ENCODE results near the gene DTX4. TPM values are rescaled to one million over a fixed set of nuclear protein-coding genes. Genes with fewer than 3 reads are reported as not detected.
A peak's percentile ranks its signal among the peaks of the same experiment; 100 is the strongest.

Gene DTX4
- total and polyA plus RNA-seq, 4 experiments from 2014 or later: 0.09 to 3.4 (median 1.8) TPM

DNA sequence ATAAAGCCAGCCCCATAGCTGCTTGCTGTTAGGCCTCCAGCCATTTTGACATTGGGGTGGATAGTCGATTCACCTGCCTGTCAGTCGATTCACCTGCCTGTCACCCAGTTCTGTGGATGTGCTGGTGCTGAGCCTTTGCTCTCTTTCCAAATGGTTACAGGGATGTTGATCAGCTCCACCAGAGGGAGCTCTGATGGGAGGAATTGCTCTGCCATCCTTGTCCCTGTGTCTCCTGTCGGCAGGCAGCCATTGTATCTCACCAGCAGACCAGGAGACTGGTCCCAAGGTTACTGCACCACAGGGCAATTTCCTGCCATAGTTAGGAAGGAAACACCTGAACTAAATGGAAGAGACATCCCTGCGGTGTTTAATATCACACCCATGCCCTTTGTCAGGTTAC, 34.7 kb downstream of the DTX4 start:
- Mint-ChIP-seq H3K4me1 (peaks cover 11 to 35% (median 23%) of the 10 kb centered on the region in 4 donors), H3K9me3 (no peaks in the 10 kb centered on the region), H3K27ac (peak overlapping the region in 2 of 7 donors; percentile 37 to 65), H3K36me3 (peaks cover 0 to 4% of the 10 kb centered on the region in 2 donors), H3K4me3 (peak overlapping the region in 3 of 8 donors; percentile 8 to 41 (median 31)), H3K27me3 (no peaks in the 10 kb centered on the region)
- H3K27ac ChIP-seq (ENCODE audit: low read depth, low read length): no peak overlapping the region
- H3K27me3 ChIP-seq (ENCODE audit: insufficient read depth, low read length): no peaks in the 10 kb centered on the region
- ChIA-PET POLR2A (ENCODE audit: partially characterized antibody) (no interaction called here), CTCF (ENCODE audit: partially characterized antibody) (interaction anchor here (0.8 to 2.9 kb wide), 8 partner anchors 13 to 223 kb away, joined by 3 to 33 read pairs (median 4); partner anchors contain the start of gene DTX4)
- peaks cover 15% of the 10 kb centered on the region for H3K4me1 ChIP-seq (ENCODE audit: insufficient read depth, low read length)
- no peaks in the 10 kb centered on the region for H3K9me3 ChIP-seq (ENCODE audit: control insufficient read depth in 1 of 2, low read length in 2 of 2)
- no peaks in the 10 kb centered on the region for H3K36me3 ChIP-seq (ENCODE audit: insufficient read depth, low read length)
- no peak for DNase-seq
- no peak overlapping the region for H3K4me3 ChIP-seq (ENCODE audit: low read length in 2 of 2)
- intact Hi-C loops (cut with micrococcal nuclease): no loop called here

DNA sequence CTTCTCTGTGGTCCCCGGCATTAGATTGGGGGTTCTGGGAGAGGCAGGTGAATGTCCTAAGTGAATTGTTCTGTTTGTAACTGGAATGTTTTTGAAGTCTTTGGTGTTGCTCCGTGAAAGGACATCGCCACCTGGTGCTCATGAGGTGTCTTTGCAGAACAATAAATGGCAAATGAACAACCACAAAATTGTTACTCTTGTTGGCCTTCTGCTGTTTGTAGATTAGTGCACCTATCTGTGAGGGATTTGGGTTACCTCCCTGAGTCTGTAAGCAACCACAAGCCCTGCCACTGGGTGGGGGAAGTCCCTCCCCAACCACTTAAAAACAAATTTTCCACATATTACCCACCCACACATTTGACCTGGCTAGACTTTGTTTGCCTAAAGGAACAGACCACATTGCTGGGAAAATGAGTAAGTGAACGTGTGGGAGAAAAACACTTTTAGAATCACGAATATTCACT, 36.1 kb downstream of the DTX4 start:
- H3K4me1 ChIP-seq (ENCODE audit: insufficient read depth, low read length): peaks cover 15% of the 10 kb centered on the region
- no peak overlapping the region for H3K27ac ChIP-seq (ENCODE audit: low read depth, low read length)
- intact Hi-C loops (cut with micrococcal nuclease): loop anchor here (1.0 kb wide), 2 partner anchors 37 to 76 kb away; no protein-coding TSS in a partner anchor
- ChIA-PET POLR2A (ENCODE audit: partially characterized antibody) (no interaction called here), CTCF (ENCODE audit: partially characterized antibody) (interaction anchor here (1.3 kb wide), 1 partner anchor 36 kb away, joined by 13 read pairs; the partner anchor contains the start of gene DTX4)
- Mint-ChIP-seq H3K36me3 (no peaks in the 10 kb centered on the region), H3K4me1 (peaks cover 11 to 33% (median 22%) of the 10 kb centered on the region in 4 donors), H3K9me3 (no peaks in the 10 kb centered on the region), H3K27ac (peak overlapping the region in 6 of 7 donors; percentile 53 to 95 (median 86)), H3K4me3 (peak overlapping the region in 7 of 8 donors; percentile 40 to 82 (median 68)), H3K27me3 (no peaks in the 10 kb centered on the region)
- no peaks in the 10 kb centered on the region for H3K36me3 ChIP-seq (ENCODE audit: insufficient read depth, low read length)
- H3K4me3 ChIP-seq (ENCODE audit: low read length in 2 of 2): no peak overlapping the region
- no peaks in the 10 kb centered on the region for H3K9me3 ChIP-seq (ENCODE audit: control insufficient read depth in 1 of 2, low read length in 2 of 2)
- H3K27me3 ChIP-seq (ENCODE audit: insufficient read depth, low read length): no peaks in the 10 kb centered on the region
- peak; percentile 40 to 57 (median 53) for DNase-seq

DNA sequence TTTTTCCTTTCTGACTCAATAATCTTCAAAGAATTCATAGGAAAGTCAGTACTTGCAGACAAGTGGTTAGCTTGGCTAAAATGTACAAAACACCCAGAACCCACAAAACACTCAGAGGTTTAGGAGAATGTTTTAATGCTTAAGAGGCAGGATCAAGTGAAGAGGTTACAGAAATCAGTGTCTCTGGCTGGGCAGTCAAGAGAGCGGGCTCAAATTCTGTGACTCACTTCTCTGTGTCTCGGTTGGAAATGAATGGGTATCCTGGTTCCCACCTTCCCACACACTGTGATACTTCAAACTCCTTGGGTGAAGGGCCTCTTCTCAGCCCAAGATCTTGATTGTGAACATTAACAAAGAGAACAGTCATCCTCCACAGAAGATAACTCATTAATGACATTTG, 37.0 kb downstream of the DTX4 start:
- ChIA-PET CTCF (ENCODE audit: partially characterized antibody) (interaction anchor here (0.9 to 1.9 kb wide), 4 partner anchors 22 to 51 kb away, joined by 3 to 13 read pairs (median 4); partner anchors contain the start of gene DTX4), POLR2A (ENCODE audit: partially characterized antibody) (no interaction called here)
- Mint-ChIP-seq H3K27ac (peak overlapping the region in 3 of 7 donors; percentile 59 to 86 (median 77)), H3K36me3 (no peaks in the 10 kb centered on the region), H3K9me3 (no peaks in the 10 kb centered on the region), H3K27me3 (no peaks in the 10 kb centered on the region), H3K4me3 (peak overlapping the region in 1 of 8 donors; percentile 6), H3K4me1 (peaks cover 11 to 33% (median 22%) of the 10 kb centered on the region in 4 donors)
- DNase-seq: no peak
- peaks cover 15% of the 10 kb centered on the region for H3K4me1 ChIP-seq (ENCODE audit: insufficient read depth, low read length)
- H3K9me3 ChIP-seq (ENCODE audit: control insufficient read depth in 1 of 2, low read length in 2 of 2): no peaks in the 10 kb centered on the region
- no peak overlapping the region for H3K27ac ChIP-seq (ENCODE audit: low read depth, low read length)
- no peaks in the 10 kb centered on the region for H3K36me3 ChIP-seq (ENCODE audit: insufficient read depth, low read length)
- H3K4me3 ChIP-seq (ENCODE audit: low read length in 2 of 2): no peak overlapping the region
- H3K27me3 ChIP-seq (ENCODE audit: insufficient read depth, low read length): no peaks in the 10 kb centered on the region
- intact Hi-C loops (cut with micrococcal nuclease): loop anchor here (1.0 kb wide), 2 partner anchors 38 to 75 kb away; no protein-coding TSS in a partner anchor

DNA sequence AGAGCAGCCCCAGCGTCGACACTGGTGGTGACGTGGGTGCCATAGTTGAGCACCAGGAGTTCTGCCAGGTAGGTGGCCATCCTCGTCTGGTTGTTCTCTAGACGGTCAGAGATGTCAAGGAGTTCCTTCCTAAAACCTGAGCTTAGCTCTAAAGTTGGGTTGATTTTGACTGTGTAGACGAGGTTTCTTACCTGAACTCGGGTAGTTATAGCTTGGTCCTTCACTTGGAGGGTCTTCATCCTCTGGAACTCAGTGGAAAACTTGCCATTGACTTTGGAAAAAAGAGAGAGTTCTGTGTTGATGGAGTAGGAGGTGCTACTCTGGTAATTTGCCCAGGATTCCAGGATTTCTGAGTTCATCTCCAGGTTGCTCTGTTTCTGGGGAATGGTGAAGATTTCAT, 40.3 kb downstream of the DTX4 start:
- no peak overlapping the region for H3K4me3 ChIP-seq (ENCODE audit: low read length in 2 of 2)
- intact Hi-C loops (cut with micrococcal nuclease): no loop called here
- POLR2A ChIA-PET (ENCODE audit: partially characterized antibody): no interaction called here
- Mint-ChIP-seq H3K9me3 (no peaks in the 10 kb centered on the region), H3K4me1 (peaks cover 15 to 34% (median 24%) of the 10 kb centered on the region in 4 donors), H3K36me3 (no peaks in the 10 kb centered on the region), H3K27me3 (no peaks in the 10 kb centered on the region), H3K4me3 (no peak overlapping the region), H3K27ac (no peak overlapping the region)
- no peaks in the 10 kb centered on the region for H3K9me3 ChIP-seq (ENCODE audit: control insufficient read depth in 1 of 2, low read length in 2 of 2)
- no peaks in the 10 kb centered on the region for H3K27me3 ChIP-seq (ENCODE audit: insufficient read depth, low read length)
- no peaks in the 10 kb centered on the region for H3K36me3 ChIP-seq (ENCODE audit: insufficient read depth, low read length)
- CTCF ChIA-PET (ENCODE audit: partially characterized antibody): no interaction called here
- no peak for DNase-seq
- H3K27ac ChIP-seq (ENCODE audit: low read depth, low read length): no peak overlapping the region
- H3K4me1 ChIP-seq (ENCODE audit: insufficient read depth, low read length): peaks cover 19% of the 10 kb centered on the region

DNA sequence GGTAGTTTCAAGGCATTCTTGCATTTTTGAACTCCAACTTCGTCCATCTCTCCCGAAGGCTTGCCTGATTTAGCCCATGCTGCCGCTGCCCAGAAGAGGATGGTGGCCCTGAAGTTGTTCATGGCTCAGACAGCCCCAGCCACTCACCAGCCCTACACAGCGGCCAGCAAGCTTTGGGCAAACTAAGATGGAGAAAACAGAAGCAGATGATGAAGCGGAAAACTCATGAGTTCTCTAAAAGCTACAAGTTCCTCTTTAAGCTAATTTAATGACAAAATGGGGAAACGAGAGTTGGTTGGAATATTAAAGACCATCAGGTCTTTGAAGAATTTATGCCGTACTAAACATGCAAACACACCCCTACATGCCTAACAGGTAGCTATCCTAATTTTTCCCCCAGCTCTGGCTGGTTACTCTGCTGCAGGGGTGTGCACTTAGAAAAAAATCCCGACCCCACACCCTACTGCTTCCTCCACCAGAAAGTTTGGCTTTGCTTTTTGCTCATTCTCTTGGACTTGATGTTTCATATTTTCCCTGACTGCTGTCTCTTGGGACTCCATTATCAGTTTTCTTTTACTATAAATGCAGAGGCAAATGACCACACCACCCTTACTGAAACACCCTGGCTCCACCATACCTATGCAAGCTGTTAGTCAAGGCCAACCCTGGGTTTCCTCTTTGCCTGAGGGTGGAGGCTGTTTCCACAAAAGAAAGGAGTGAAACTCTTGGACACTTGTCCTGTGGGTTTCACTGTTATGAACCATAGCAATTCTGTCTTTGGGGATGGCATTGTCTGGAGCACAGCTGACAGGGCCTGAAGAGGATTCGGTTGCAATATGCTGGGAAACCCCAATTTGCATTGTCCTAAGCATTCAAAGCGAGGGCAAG, 41.1 kb downstream of the DTX4 start, which contains the start of gene MPEG1:
TSS of gene MPEG1 (minus strand) at position 184 of the 888 bp plus-strand sequence. CDS start at position 122, 62 bp downstream.
- H3K4me3 Mint-ChIP-seq: no peak within 1 kb of the TSS
- no peaks in the 10 kb centered on the region for H3K27me3 Mint-ChIP-seq
- H3K27ac Mint-ChIP-seq: peak within 1 kb of the TSS in 1 of 7 donors; percentile 55
- no peak for DNase-seq
- H3K9me3 Mint-ChIP-seq: peaks cover 0 to 2% (median 0%) of the 10 kb centered on the region in 8 donors
- H3K36me3 ChIP-seq (ENCODE audit: insufficient read depth, low read length): no peaks in the 10 kb centered on the region
- peaks cover 12% of the 10 kb centered on the region for H3K4me1 ChIP-seq (ENCODE audit: insufficient read depth, low read length)
- H3K27ac ChIP-seq (ENCODE audit: low read depth, low read length): no peak within 1 kb of the TSS
- no peaks in the 10 kb centered on the region for H3K36me3 Mint-ChIP-seq
- no peak within 1 kb of the TSS for H3K4me3 ChIP-seq (ENCODE audit: low read length in 2 of 2)
- intact Hi-C loops (cut with micrococcal nuclease): no loop called here
- H3K9me3 ChIP-seq (ENCODE audit: control insufficient read depth in 1 of 2, low read length in 2 of 2): no peaks in the 10 kb centered on the region
- POLR2A ChIA-PET (ENCODE audit: partially characterized antibody): no interaction called here
- H3K27me3 ChIP-seq (ENCODE audit: insufficient read depth, low read length): no peaks in the 10 kb centered on the region
- H3K4me1 Mint-ChIP-seq: peaks cover 10 to 31% (median 21%) of the 10 kb centered on the region in 4 donors
- CTCF ChIA-PET (ENCODE audit: partially characterized antibody): interaction anchor here (0.8 to 1.9 kb wide), 4 partner anchors 10 to 43 kb away, joined by 3 to 8 read pairs (median 4); partner anchors contain the start of gene DTX4

DNA sequence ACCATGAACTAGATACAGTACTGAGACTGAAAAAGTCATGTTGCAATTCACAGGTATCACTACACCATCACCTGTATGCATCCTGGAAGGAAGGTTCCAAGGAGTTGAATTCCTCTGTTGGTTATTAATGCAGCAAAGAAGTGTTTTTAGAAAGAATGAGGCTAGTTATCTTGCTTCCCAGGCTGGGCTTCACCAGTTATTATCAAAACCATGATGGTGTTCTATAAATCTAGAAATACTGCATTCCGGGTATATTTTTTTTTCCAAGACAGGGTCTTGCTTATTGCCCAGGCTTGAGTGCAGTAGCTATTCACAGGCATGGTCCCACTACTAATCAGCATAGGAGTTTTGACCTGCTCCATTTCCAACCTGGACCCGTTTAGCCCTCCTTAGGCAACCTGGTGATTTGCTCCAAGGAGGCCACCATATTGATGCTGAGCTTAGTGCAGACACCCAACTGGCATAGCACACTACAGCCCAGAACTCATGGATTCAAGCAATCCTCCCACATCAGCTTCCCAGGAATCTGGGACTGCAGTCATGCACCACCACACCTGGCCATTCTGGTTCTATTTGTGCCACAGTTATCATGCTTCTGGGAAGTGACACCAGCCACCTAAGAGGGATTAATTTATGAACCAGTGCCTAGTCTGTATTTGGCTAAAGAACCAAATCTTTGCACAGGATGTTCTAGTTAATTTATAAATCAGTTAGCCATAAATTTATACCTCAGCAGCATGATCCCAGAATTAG, 42.4 kb downstream of the DTX4 start:
- DNase-seq: no peak
- no peaks in the 10 kb centered on the region for H3K9me3 ChIP-seq (ENCODE audit: control insufficient read depth in 1 of 2, low read length in 2 of 2)
- H3K27ac ChIP-seq (ENCODE audit: low read depth, low read length): no peak overlapping the region
- ChIA-PET POLR2A (ENCODE audit: partially characterized antibody) (no interaction called here), CTCF (ENCODE audit: partially characterized antibody) (interaction anchor here (1.9 kb wide), 1 partner anchor 28 kb away, joined by 8 read pairs; no protein-coding TSS in a partner anchor)
- intact Hi-C loops (cut with micrococcal nuclease): no loop called here
- no peaks in the 10 kb centered on the region for H3K36me3 Mint-ChIP-seq
- no peaks in the 10 kb centered on the region for H3K27me3 ChIP-seq (ENCODE audit: insufficient read depth, low read length)
- H3K4me3 ChIP-seq (ENCODE audit: low read length in 2 of 2): no peak overlapping the region
- H3K27me3 Mint-ChIP-seq: no peaks in the 10 kb centered on the region
- peaks cover 0 to 4% (median 0%) of the 10 kb centered on the region in 8 donors for H3K9me3 Mint-ChIP-seq
- H3K4me1 Mint-ChIP-seq: peaks cover 8 to 24% (median 15%) of the 10 kb centered on the region in 4 donors
- H3K4me1 ChIP-seq (ENCODE audit: insufficient read depth, low read length): peaks cover 12% of the 10 kb centered on the region
- H3K4me3 Mint-ChIP-seq: no peak overlapping the region
- no peak overlapping the region for H3K27ac Mint-ChIP-seq
- no peaks in the 10 kb centered on the region for H3K36me3 ChIP-seq (ENCODE audit: insufficient read depth, low read length)

All from CD4-positive, alpha-beta memory T cell (primary cell).